AG09309 (cell line): ENCODE results near the gene SHISA8.

ENCODE experiments used
- DNase-seq: peaks from one replicate; pipeline ENCODE4 v3.0.0-alpha.2; 2010; ENCODE audit warnings: low read depth
- H3K4me3 ChIP-seq: 2 replicates; pipeline ENCODE4 v1.5.1; 2011; ENCODE audit warnings: mild to moderate bottlenecking, low read depth, low read length, moderate library complexity; ENCODE audit not compliant: control insufficient read depth
- CTCF ChIP-seq: IDR thresholded peaks from 2 replicates; pipeline ENCODE4 v1.5.1; 2011; ENCODE audit warnings: mild to moderate bottlenecking, low read depth, low read length, inconsistent platforms; ENCODE audit not compliant: insufficient read depth, control insufficient read depth; ENCODE audit errors: missing control alignments

SHISA8 gene

GRCh38 chr22:41910050-41911000 is 4.5 kb downstream of the SHISA8 start:
- no peak for DNase-seq
- no peak for TF ChIP-seq CTCF
- H3K4me3 ChIP-seq = no peak overlapping the region; the same call in 1 of the 2 replicates

- DNase-seq = no peak
- no peak overlapping the region for H3K4me3 ChIP-seq
- no peak for TF ChIP-seq CTCF
Measured at GRCh38 chr22:41909310-41910049, 5.4 kb downstream of the SHISA8 start.

GRCh38 chr22:41908411-41909309 is 6.2 kb downstream of the SHISA8 start:
- no peak for TF ChIP-seq CTCF
- no peak overlapping the region for H3K4me3 ChIP-seq
- no peak for DNase-seq

GRCh38 chr22:41907436-41908401 is 7.2 kb downstream of the SHISA8 start:
- no peak overlapping the region for H3K4me3 ChIP-seq
- no peak for TF ChIP-seq CTCF
- no peak for DNase-seq

- TF ChIP-seq CTCF = no peak
- no peak overlapping the region for H3K4me3 ChIP-seq
- DNase-seq = no peak
Measured at GRCh38 chr22:41906822-41907221, 8.1 kb downstream of the SHISA8 start.
